GM13977 (cell line): ENCODE data around the gene KCNK13.

Experiments used
- DNase-seq: peaks from one replicate; pipeline ENCODE4 v3.0.0; 2012; ENCODE audit warnings: low spot score
- in situ Hi-C: fragments of 300-500 bp; cut with MboI; formaldehyde crosslinking; loops from one replicate; pipeline ENCODE4 v1.12.0; 2022; ENCODE audit warnings: low sequenced_read_pairs, low pct_unique_long_range_greater_than_20kb, mixed read lengths, inconsistent platforms; ENCODE audit not compliant: unreplicated experiment
- TF ChIP-seq, protein P1 (sequence below): IDR thresholded peaks from 2 replicates; pipeline ENCODE4 v1.5.1; 2012; ENCODE audit warnings: mild to moderate bottlenecking, control low read depth; ENCODE audit not compliant: insufficient read depth; ENCODE audit errors: extremely low read depth, missing control alignments

Gene KCNK13

DNA sequence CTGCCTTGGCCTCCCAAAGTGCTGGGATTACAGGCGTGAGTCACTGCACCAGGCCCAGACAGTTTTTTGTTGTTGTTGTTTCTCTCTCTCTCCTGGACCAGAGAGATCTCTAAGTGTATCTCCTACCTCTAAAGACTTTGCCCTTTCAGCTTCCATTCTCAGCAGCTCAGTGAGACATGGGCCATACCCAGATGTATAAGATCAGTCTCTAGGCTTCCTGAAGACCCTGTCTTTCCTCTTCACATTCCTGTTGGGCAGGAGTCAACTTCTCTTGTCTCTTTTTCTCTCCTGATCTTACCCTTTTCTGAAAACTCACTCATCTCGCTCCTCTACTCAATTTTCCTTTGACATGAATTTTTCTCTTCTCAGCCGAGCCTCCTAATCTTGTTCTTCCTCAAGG, 42.0 kb downstream of the KCNK13 start:
- no peak for DNase-seq
- TF ChIP-seq, protein P1, sequence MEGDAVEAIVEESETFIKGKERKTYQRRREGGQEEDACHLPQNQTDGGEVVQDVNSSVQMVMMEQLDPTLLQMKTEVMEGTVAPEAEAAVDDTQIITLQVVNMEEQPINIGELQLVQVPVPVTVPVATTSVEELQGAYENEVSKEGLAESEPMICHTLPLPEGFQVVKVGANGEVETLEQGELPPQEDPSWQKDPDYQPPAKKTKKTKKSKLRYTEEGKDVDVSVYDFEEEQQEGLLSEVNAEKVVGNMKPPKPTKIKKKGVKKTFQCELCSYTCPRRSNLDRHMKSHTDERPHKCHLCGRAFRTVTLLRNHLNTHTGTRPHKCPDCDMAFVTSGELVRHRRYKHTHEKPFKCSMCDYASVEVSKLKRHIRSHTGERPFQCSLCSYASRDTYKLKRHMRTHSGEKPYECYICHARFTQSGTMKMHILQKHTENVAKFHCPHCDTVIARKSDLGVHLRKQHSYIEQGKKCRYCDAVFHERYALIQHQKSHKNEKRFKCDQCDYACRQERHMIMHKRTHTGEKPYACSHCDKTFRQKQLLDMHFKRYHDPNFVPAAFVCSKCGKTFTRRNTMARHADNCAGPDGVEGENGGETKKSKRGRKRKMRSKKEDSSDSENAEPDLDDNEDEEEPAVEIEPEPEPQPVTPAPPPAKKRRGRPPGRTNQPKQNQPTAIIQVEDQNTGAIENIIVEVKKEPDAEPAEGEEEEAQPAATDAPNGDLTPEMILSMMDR, result no peak
- in situ Hi-C loops, result no loop called here

DNA sequence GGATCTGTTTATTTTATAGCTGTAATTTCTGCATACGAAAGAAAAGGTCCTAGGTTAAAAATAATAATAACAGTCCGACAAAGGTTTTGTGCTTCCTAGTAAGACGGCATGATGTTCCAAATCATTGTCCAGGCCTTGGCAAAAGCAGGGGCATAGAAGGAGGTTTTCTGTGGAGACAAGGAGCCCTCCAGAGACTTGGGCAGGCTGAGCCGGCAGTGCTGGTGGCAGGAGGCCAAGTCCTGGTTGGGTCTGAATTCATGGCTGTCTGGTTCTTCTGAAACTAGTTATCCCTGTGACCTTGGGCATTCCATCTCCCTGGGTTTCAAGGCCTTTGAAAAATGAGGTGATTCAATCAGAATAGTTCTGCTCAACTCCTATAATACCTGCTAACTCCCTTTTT, 44.0 kb downstream of the KCNK13 start:
- DNase-seq, result no peak
- TF ChIP-seq, protein P1, result no peak
- in situ Hi-C loops, result no loop called here

DNA sequence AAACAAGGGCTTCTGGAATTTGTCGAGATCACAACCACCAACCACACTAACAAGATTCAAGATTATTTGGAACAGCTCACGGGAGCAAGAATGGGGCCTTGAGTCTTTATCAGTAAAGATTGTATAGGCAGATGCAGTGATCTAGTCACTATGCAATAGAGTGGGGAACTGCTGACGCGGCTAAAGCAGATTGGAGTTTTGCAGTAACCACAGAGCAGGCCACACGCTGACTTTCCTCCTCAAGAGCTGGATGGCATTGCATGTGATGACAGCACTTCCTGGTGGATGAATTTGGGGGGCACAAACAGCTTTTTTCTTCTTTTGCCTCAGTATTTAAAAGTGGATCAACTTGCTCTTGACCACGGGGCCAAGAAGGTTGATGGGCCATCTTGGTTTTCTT, 46.0 kb downstream of the KCNK13 start:
- DNase-seq, result no peak
- in situ Hi-C loops, result no loop called here
- TF ChIP-seq, protein P1, result no peak

DNA sequence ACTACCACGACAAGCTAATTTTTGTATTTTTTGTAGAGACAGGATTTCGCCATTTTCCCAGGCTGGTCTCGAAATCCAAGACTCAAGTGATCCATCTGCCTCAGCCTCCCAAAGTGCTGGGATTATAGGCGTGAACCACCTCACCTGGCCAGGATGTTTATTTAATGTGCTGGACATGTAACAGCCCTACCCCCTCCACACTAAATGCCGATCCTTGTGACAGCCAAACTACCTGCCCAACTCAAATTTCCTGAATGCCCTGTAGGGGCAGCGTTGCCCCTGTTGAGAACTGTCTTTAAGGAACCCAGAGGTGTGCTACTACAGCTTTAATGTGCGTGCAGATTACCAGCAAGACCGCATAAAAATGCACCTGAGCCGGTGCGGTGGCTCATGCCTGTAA, 48.1 kb downstream of the KCNK13 start:
- DNase-seq, result no peak
- in situ Hi-C loops, result no loop called here
- TF ChIP-seq, protein P1, result no peak

DNA sequence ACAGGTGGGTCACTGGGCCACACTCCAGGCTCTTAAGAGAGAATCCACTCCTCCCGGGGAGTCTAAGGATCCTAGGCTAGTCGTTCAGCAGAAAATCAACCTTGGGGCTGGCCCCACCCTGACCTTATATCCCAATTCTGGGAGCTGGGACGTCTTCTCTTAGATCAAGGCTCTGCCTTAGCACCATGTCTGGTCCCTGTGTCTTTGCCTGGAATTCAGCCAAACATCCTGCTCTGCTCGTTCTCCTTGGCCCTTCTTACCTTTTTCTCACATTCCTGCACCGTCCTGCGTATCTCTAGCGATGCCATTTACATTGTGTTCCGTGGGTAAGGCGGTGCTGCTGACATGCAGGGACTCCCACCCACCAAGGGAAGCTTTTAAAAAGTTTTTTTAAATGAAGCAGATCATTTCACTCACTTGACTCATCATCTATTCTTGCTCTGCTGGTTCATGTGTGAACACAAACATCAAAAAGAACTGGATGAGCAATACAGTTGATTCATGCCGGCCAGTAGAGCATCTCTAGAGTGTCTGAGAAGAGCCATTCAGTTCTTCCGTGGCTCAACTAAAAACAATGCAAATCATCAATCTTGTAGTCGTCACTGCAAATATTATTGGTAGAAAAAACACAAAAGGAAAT, 50.2 kb downstream of the KCNK13 start:
- no peak for DNase-seq
- in situ Hi-C loops, result no loop called here
- TF ChIP-seq, protein P1, result no peak

DNA sequence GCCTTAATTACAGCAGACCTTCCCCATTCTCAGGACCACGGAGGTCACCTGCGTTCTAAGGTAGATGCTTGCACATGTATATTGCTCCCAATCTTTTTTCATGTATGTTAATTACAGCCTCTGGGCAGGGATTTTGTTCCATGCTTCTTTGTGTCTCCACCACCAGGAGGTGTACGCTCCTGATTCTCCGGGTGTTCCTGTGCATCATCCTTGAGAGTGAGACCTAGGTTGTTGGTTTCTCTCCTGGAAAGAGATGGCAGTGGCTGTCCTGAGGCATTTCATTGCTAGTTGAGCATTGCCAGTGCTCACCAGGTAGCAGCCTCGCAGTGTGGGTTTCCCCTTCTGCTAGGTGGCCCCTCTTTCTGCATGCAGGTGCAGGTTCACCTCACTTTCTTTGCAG, 52.8 kb downstream of the KCNK13 start:
- in situ Hi-C loops, result no loop called here
- TF ChIP-seq, protein P1, result no peak
- DNase-seq, result no peak
